GM21447 (cell line): ENCODE data around the gene MYB.

Experiments
- ATAC-seq: cut with Tn5 transposase; IDR thresholded peaks from one replicate; pipeline ENCODE4 v1.9.1; 2021; ENCODE audit not compliant: unreplicated experiment

MYB gene

DNA sequence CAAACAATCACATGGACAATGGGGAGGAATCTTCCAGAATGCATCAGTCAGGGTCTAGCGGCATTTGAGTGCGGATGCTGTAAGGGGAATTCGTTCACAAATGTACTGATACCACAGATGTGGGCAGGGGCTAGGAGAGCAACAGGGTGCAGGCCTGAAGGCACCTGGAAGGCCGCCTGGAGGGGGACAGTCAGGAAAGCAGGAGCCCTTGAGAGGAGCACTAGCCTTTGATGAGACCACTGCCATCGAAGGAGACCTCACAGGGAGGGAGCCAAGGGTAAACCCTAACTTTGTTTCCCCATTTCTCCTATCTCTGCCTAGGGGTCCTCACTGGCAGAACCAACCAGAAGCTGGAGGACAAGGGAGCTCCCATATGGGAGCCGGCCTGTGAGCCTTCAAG lies 38.2 kb downstream of the MYB start:
- no peak for ATAC-seq

GRCh38 chr6:135221042-135221441 lies 39.9 kb downstream of the MYB start:
- no peak for ATAC-seq

- ATAC-seq, result no peak
Measured at GRCh38 chr6:135221505-135221904, 40.4 kb downstream of the MYB start.

DNA sequence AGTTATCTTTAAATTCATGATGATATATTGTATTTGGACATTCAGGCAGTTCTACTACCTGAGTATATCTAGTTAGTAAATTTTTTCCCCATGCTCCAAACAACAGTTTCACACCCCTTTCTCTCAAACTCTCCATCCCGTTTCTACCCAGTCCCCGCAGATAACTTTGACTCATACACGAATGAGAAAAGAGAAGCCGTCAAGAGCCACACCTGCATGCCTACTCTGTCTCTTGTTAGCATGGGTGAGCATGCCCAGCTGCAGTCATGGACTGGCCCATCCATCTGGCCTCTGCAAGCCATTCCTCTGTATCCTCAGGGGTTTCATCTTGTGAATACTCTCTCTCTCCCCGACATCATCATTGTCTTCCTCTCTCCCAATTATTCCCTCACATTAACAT lies 41.5 kb downstream of the MYB start:
- no peak for ATAC-seq

DNA sequence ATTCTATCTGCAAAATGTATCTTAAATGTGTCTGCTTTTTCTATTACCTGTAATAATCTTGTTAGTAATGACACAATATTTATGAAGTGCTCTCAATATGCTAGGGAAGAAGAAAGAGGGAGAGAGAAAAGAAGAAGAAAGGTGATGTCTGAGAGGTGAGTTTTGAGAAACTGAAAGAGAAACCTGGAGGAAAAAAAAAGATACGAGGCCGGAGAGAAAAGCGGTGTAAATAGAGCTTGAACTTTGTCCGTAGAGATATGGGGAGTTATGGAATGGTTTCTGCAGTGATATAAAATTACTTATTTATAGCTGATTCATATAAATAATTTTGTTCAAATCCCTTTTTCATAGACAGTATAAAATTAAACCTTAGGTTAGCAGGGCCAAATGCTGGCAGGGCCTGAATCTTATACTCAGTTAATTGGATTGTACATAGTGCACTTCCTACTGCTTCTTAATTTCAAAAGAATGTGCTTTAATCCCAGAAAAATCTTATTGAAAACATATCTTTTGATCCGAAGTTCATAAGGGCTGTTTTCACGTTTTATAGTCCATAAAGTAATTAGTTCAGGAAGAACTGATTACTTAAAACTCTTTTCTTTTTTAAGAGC lies 43.0 kb downstream of the MYB start:
- no peak for ATAC-seq

GRCh38 chr6:135225911-135226310 lies 44.8 kb downstream of the MYB start:
- ATAC-seq, result no peak

DNA sequence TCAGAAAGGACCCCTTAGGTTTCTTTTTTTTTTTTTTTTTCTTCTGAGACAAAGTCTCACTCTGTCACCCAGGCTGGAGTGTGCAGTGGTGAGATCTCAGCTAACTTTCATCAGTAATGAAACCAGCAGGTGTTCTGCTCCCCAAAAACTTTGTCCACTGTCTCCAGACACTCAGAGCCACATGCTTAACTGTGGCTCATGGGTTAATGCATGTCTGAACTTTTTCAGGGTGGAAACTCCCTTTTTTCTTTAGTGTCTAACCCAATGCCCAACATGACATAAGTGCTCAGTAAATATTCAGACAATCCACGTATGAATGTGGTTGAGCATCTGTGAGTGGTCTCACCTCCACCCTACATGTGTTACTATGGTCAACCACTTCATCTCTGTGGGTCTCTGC lies 45.4 kb downstream of the MYB start:
- ATAC-seq, result peak; percentile 74

DNA sequence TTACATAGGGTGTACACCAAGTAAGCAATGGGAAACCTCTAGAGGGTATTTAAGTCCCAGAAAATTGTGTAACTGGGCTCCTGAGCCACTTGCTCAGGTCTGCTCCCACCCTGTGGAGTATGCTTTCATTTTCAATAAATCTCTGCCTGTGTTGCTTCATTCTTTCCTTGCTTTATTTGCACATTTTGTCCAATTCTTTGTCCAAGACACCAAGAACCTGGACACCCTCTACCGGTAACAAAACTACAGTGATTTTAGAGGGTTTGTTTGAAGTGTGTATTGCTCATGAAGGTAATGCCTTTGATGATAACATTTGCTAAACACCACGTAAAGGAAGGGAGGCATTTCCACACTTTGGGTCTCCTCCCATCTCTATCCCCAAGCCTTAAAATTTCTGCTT lies 46.2 kb downstream of the MYB start:
- no peak for ATAC-seq

DNA sequence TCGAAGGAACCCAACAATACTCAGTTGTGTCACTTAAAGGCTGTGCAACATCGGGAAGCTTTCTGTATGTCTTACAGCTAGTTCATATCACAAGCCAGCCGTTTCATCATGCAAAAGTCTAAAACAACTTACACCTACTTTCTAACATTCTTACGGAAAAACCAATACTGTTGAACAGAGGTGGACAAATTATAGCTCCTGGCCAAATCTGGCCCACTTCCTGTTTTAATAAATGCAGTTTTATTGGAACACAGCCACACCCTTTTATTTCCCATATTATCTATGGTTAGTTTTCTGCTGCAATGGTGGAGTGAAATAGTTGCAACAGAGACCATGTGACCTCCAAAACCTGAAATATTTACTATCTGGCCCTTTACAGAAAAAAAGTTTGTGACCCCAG lies 46.6 kb downstream of the MYB start:
- ATAC-seq, result no peak

DNA sequence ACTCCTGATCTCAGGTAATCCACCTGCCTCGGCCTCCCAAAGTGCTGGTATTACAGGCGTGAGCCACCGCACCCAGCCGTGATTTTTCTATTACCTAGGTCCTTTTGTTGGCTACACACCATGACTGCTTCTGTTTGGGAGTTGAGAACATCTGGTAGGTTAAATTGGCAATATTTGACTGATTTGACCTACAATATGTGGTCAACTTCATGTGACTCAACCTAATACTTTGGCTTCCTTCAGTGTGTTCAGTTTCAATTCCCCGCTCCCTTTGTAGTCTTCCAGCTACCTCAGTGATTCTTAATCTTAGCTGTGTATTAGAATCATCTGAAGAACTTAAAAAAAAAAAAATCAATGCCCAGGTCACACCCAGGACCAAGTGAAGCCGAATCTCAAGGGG lies 47.4 kb downstream of the MYB start:
- peak; percentile 42 for ATAC-seq

- no peak for ATAC-seq
Measured at GRCh38 chr6:135229996-135230395, 48.9 kb downstream of the MYB start.

DNA sequence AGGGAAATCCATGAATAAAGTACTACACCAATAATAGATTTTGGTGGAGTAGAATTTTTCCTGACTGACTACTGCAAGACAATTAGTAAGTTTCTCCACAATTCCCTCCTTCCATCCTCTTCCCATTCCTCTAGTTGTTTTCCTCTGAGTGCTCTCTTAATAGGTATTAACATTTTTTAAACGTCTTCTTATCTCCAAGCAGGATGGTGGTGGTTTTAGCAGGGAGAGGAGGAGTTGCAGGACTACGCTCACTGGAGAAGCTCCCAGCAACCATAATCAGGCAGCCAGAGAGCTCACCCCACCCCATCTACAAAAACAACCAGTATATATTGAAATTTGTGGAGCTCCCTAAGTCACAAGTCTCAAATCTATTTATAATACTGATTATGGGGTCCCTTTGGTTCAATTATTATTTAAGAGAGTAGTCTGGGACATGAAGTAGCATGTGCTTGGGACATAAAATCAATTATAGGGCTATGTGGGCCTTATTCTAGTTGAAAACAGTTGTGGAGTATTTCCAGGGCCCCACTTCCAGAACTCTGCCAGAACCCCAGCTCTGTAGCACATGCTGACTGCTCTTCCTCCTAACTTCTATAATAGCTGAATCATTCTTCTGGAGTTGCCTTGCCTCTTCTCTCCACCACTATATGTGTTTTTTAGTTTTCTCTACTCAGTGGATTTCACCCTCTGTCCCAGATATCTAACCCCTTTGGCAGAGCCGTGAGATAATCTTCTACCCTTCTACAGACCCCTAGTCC lies 49.8 kb downstream of the MYB start:
- ATAC-seq, result no peak

DNA sequence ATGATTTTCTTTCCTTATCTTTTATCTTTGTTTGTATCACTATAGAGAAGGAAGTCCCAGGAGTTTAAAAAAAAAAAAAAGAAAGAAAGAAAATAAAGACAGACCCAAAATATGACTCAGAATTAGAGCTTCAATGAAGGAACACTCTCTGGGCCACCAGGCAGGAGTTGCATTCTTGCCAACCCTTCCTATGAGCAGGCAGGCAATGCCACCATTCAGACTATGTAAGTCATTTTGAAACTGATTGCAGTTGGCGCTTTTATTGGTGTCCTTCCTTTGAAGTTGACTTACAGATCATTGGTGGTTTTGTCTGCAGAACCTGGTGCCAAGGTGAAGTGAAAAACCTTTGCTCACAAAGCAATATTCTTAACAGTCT lies 50.3 kb downstream of the MYB start:
- peak; percentile 34 for ATAC-seq

GRCh38 chr6:135233686-135234491 lies 52.8 kb downstream of the MYB start:
- peak; percentile 62 for ATAC-seq

DNA sequence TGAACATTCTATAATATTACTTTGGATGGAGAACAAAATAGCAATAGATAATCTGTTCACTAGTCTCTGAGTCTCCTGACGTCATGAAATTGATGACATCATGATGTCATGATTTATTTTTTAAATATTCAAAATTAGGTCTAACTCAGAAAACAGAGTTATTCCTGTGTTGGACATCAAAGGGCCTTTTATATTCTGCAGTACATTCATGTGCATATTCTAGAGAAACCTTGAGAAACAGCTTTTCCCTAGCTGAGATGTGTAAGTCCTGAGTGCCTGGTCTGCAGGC lies 53.3 kb downstream of the MYB start:
- no peak for ATAC-seq

DNA sequence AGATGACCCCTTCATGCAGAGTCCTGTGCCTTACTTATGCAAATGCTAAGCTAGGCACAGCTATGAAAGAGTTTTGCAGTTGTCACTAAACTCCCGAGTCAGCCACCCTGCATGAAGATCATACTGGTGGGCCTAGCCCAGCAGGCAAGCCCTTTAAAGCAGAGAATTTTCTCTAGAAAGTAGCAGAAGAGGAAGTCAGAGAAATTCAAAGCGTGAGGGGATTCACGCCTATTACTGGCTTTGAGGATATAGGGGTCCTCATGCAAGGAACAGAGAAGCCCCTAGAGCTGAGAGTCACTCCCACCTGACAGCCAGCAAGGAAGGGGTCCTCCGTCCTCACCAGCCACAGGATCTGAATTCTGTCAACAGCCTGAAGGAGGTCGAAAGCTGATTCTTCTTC lies 54.6 kb downstream of the MYB start:
- ATAC-seq, result no peak

GRCh38 chr6:135236319-135236718 lies 55.2 kb downstream of the MYB start:
- no peak for ATAC-seq

DNA sequence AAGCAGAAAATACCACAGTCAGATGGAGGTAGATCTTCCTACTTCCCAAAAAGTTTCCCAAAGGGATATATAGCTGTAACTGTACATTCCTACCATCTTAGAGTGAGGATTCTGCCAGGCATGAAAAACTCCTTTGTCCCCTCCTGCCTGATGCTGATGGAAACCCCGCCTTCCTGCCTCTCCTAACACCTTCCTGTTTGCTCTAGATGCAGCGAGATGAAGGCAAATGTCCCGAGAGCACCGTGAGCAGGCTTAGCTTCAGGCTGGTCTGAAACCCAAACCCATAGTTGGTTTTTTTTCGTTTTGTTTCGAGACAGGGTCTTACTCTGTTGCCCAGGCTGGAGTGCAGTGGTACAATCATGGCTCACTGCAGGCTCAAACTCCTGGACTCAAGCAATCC lies 55.6 kb downstream of the MYB start:
- no peak for ATAC-seq

DNA sequence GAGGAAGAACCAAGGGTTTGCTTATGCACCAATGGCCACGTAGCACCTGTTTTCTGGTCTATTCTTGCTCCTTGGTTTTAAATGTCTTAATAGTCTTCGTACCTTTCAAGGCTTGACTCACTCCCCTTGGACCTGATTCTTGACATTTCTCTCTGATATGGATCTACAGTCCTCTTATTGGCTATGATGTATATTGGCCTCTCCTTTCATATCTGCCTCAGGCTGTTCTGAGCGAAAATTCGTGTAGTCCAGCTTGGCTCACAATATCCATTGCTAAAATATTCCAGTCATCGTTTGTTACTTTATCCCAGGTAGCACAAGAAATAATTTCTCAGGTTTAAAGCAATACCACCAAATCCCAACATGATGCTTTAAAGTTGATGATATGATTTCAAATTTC lies 59.6 kb downstream of the MYB start:
- no peak for ATAC-seq

GRCh38 chr6:135243871-135244796 lies 63.0 kb downstream of the MYB start:
- ATAC-seq, result no peak

DNA sequence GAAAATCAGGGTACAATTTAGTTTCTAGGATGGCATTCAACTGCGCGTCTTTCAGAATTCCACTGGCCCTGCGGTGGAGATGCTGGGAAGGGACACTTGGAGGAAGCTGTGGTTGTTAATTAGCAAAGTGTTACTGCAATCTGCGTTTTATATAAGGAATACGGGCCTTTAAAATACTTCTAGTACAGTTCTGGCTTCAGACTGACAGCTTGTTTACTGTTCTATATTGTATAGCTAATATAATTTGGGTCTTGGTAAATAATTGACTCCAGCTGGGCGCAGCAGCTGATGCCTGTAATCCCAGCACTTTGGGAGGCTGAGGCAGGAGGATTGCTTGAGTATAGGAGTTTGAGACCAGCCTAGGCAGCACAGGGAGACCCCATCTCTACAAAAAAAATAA lies 63.7 kb downstream of the MYB start:
- ATAC-seq, result no peak
